ENCODE data around the gene CCL2.

Gene CCL2

DNA sequence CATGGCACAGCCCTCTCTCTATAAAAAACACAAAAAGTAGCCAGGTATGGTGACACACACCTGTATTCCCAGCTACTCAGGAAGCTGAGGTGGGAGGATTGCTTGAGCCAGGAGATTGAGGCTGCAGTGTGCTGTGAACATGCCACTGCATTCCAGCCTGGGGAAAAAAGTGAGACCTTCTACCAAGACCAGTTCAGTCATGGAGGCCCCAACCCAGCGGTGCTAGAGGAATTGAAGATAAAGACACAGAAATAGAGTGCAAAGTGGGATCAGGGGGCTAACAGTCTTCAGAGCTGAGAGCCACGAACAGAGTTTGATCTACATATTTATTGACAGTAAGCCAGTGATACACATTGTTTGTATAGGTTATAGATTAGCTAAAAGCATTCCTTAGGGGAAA, 48.5 kb downstream of the CCL2 start:
- Histone ChIP-seq H3K9me3 (ENCODE audit: low read depth, low read length) (no peaks in the 10 kb centered on the region), H3K9ac (ENCODE audit: insufficient read length) (no peak overlapping the region), H3K4me3 (no peak overlapping the region), H3K27ac (no peak overlapping the region), H3K36me3 (ENCODE audit: insufficient read depth, low read length) (no peaks in the 10 kb centered on the region)
- DNase-seq (ENCODE audit: low read depth, low spot score), result no peak
- TF ChIP-seq EZH2 (IDR thresholded peaks at IDR 0.05), result no peak
- no peak for TF ChIP-seq POLR2AphosphoS5 (IDR thresholded peaks at IDR 0.05; ENCODE audit: borderline replicate concordance, low read depth, low read length)
- TF ChIP-seq FOXP2 (optimal IDR thresholded peaks at IDR 0.05; ENCODE audit: control extremely low read depth, extremely low read length, insufficient read depth), result no peak

DNA sequence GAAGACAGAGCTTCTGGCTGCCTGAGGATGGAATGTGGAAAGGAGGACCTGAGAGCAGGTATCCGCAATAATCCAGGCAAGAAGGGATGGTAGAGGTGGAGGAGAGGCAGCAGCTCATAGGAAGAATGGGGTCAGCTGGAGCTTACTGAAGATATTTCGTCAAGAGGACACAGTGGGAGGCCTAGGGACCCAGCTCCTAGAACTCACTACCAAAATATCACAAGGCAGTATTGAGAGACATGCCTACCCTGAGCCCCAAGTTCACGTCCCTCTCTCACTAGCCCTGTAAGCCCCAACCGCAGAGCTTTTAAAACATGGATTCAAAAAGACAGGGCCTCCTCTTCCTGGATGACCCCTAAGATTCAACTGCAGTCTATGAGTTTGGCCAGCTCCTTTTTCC, 50.0 kb downstream of the CCL2 start:
- DNase-seq (ENCODE audit: low read depth, low spot score), result no peak

DNA sequence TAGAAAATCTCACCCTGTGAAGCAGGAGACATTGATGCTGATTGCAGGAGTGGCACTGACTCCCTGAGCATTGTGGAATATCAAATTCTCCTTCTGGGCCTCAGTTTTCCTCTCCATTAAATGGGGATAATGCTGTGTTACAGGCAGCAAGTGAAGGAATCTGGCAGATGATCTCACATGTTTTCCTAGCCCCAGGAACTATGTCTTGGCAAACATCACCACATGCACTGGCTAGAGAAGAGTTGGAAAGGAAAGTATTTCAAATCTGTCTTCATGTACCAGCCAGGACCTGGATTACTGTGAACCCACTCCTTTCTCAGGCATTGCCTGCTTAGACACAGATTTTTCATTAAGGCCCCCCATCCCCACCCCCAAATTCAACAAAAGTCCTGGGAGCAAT, 50.5 kb downstream of the CCL2 start:
- H3K27ac ChIP-seq, result no peak overlapping the region
- no peaks in the 10 kb centered on the region for H3K9me3 ChIP-seq (ENCODE audit: low read depth, low read length)
- DNase-seq (ENCODE audit: low read depth, low spot score), result no peak
- no peaks in the 10 kb centered on the region for H3K36me3 ChIP-seq (ENCODE audit: insufficient read depth, low read length)
- TF ChIP-seq FOXP2 (optimal IDR thresholded peaks at IDR 0.05; ENCODE audit: control extremely low read depth, extremely low read length, insufficient read depth), result no peak
- TF ChIP-seq POLR2AphosphoS5 (IDR thresholded peaks at IDR 0.05; ENCODE audit: borderline replicate concordance, low read depth, low read length), result no peak
- TF ChIP-seq EZH2 (IDR thresholded peaks at IDR 0.05), result no peak
- H3K4me3 ChIP-seq, result no peak overlapping the region
- no peak overlapping the region for H3K9ac ChIP-seq (ENCODE audit: insufficient read length)

More for the DNA sequence above, 50.0 kb downstream of the CCL2 start:
- TF ChIP-seq FOXP2 (optimal IDR thresholded peaks at IDR 0.05; ENCODE audit: control extremely low read depth, extremely low read length, insufficient read depth) (no peak), EZH2 (IDR thresholded peaks at IDR 0.05) (no peak), POLR2AphosphoS5 (IDR thresholded peaks at IDR 0.05; ENCODE audit: borderline replicate concordance, low read depth, low read length) (no peak)
- no peak overlapping the region for H3K4me3 ChIP-seq
- no peaks in the 10 kb centered on the region for H3K9me3 ChIP-seq (ENCODE audit: low read depth, low read length)
- no peak overlapping the region for H3K27ac ChIP-seq
- H3K9ac ChIP-seq (ENCODE audit: insufficient read length), result no peak overlapping the region
- no peaks in the 10 kb centered on the region for H3K36me3 ChIP-seq (ENCODE audit: insufficient read depth, low read length)

DNA sequence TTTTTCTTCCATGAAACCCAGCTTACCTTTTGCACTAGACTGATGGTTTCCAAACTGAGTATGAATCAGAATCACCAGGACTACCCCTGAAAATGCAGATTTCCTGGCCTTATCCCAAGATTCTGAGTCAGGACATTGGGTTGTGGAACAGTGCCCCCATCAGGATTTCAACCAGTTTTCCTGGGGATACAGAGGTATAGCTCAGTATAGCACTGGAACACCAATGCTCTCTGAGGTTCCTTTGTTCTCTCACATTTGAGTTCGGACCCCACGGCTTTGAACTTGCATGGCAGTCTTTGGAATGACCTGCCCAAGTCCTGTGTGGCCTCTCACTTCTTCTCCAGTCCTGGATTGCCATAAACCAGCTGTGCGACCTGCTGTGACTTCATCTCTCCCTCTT, 51.4 kb downstream of the CCL2 start:
- Histone ChIP-seq H3K9ac (ENCODE audit: insufficient read length) (no peak overlapping the region), H3K9me3 (ENCODE audit: low read depth, low read length) (no peaks in the 10 kb centered on the region), H3K4me3 (no peak overlapping the region), H3K27ac (no peak overlapping the region), H3K36me3 (ENCODE audit: insufficient read depth, low read length) (no peaks in the 10 kb centered on the region)
- no peak for TF ChIP-seq FOXP2 (optimal IDR thresholded peaks at IDR 0.05; ENCODE audit: control extremely low read depth, extremely low read length, insufficient read depth)
- no peak for TF ChIP-seq POLR2AphosphoS5 (IDR thresholded peaks at IDR 0.05; ENCODE audit: borderline replicate concordance, low read depth, low read length)
- no peak for TF ChIP-seq EZH2 (IDR thresholded peaks at IDR 0.05)
- no peak for DNase-seq (ENCODE audit: low read depth, low spot score)
